KMS-11 (cell line): ENCODE measurements around the gene SVEP1.
"Not testable (repeated sequence)": the region's sequence is repeated elsewhere in the genome, so short reads cannot be mapped to it uniquely, and the experiment has no call there.

ENCODE experiments used
- H2AFZ ChIP-seq: fragments of 200-600 bp; sonication (generic); 2 replicates; pipeline ENCODE4 v1.6.1; 2016; ENCODE audit warnings: antibody characterized with exemption, mixed run types, low read depth
- H3K27ac ChIP-seq: fragments of 200-600 bp; sonication (generic); 2 replicates; pipeline ENCODE4 v1.6.1; 2016; ENCODE audit warnings: mild to moderate bottlenecking, mixed run types
- H3K27me3 ChIP-seq: fragments of 200-600 bp; sonication (generic); 2 replicates; pipeline ENCODE4 v1.6.1; 2017; ENCODE audit warnings: mild to moderate bottlenecking, low read depth, mixed run types, moderate library complexity; ENCODE audit not compliant: insufficient read depth
- H3K36me3 ChIP-seq: fragments of 200-600 bp; sonication (generic); 2 replicates; pipeline ENCODE4 v1.6.1; 2017; ENCODE audit warnings: mild to moderate bottlenecking, mixed run types; ENCODE audit not compliant: insufficient read depth
- H3K4me1 ChIP-seq: fragments of 200-600 bp; sonication (generic); 2 replicates; pipeline ENCODE4 v1.6.1; 2016; ENCODE audit warnings: mild to moderate bottlenecking, low read depth, mixed run types; ENCODE audit not compliant: poor library complexity, severe bottlenecking
- H3K4me2 ChIP-seq: fragments of 200-600 bp; sonication (generic); 2 replicates; pipeline ENCODE4 v1.7.0; 2016; ENCODE audit warnings: mild to moderate bottlenecking, mixed run types
- H3K4me3 ChIP-seq: fragments of 200-600 bp; sonication (generic); IDR thresholded peaks from 2 replicates; pipeline ENCODE4 v1.6.1; 2017; ENCODE audit warnings: low read depth, low read length, mixed read lengths; ENCODE audit not compliant: insufficient read depth
- H3K79me2 ChIP-seq: fragments of 200-600 bp; sonication (generic); 2 replicates; pipeline ENCODE4 v1.6.1; 2016; ENCODE audit warnings: low read depth, mixed run types; ENCODE audit not compliant: insufficient read depth
- H3K9ac ChIP-seq: fragments of 200-600 bp; sonication (generic); 2 replicates; pipeline ENCODE4 v1.6.1; 2016; ENCODE audit warnings: mild to moderate bottlenecking, mixed run types
- H4K20me1 ChIP-seq: fragments of 200-600 bp; sonication (generic); 2 replicates; pipeline ENCODE4 v1.6.1; 2016; ENCODE audit warnings: mild to moderate bottlenecking, mixed run types; ENCODE audit not compliant: insufficient read depth
- TF ChIP-seq, protein P1 (sequence below): fragments of 200-600 bp; sonication (generic); conservative IDR thresholded peaks from 2 replicates; pipeline ENCODE4 v1.6.1; 2017; ENCODE audit warnings: low read depth, mild to moderate bottlenecking, antibody characterized with exemption, low read length, moderate library complexity, mixed read lengths

SVEP1 gene

DNA sequence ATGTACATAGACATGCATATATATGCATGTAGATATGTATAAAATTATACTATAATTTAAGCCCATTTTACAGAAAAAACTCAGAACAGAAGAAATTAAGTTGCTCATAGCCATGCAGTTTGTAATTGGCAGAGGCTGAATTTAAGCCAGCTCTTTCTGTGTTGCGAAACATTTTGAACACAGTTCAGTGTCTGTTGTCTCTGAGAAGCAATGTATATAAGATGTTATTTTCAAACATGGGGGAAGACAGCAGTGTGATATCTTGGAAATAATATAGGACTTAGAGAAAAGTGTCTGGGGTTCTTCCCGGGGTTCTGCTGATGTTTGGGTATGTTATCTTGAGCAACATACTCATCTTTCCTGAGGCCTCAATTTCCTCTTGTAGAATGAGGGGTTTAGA, 37.6 kb downstream of the SVEP1 start:
- H3K27me3 ChIP-seq = no peaks in the 10 kb centered on the region
- no peak overlapping the region for H3K4me3 ChIP-seq
- H3K36me3 ChIP-seq = no peaks in the 10 kb centered on the region
- no peaks in the 10 kb centered on the region for H3K4me1 ChIP-seq
- H3K4me2 ChIP-seq = no peak overlapping the region
- TF ChIP-seq, protein P1, sequence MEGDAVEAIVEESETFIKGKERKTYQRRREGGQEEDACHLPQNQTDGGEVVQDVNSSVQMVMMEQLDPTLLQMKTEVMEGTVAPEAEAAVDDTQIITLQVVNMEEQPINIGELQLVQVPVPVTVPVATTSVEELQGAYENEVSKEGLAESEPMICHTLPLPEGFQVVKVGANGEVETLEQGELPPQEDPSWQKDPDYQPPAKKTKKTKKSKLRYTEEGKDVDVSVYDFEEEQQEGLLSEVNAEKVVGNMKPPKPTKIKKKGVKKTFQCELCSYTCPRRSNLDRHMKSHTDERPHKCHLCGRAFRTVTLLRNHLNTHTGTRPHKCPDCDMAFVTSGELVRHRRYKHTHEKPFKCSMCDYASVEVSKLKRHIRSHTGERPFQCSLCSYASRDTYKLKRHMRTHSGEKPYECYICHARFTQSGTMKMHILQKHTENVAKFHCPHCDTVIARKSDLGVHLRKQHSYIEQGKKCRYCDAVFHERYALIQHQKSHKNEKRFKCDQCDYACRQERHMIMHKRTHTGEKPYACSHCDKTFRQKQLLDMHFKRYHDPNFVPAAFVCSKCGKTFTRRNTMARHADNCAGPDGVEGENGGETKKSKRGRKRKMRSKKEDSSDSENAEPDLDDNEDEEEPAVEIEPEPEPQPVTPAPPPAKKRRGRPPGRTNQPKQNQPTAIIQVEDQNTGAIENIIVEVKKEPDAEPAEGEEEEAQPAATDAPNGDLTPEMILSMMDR = no peak
- no peak overlapping the region for H2AFZ ChIP-seq
- no peaks in the 10 kb centered on the region for H4K20me1 ChIP-seq
- H3K27ac ChIP-seq = no peak overlapping the region
- no peak overlapping the region for H3K9ac ChIP-seq
- H3K79me2 ChIP-seq = no peaks in the 10 kb centered on the region

DNA sequence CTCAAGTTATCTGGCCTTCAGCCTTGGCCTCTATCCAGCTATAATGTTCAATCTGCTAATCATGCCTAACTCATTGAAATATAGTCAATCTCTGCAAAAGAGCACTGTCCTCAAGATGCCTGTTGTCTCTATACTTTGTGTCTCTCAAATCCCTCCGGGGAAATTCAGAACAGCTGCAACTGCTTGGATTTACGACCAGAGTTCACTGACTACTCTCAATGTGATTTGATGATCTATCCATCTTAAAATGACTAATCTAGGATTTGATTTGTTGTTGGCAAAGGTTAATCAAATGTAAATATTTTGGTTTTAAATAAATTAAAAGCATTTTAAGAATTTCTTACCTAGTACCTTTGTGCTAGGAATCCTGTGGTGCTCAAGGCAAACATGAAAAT, 40.9 kb downstream of the SVEP1 start:
- Histone ChIP-seq H3K27ac (no peak overlapping the region), H3K4me2 (no peak overlapping the region), H4K20me1 (no peaks in the 10 kb centered on the region), H3K36me3 (no peaks in the 10 kb centered on the region), H3K4me1 (no peaks in the 10 kb centered on the region), H3K27me3 (no peaks in the 10 kb centered on the region), H3K4me3 (no peak overlapping the region), H3K79me2 (no peaks in the 10 kb centered on the region), H2AFZ (no peak overlapping the region), H3K9ac (no peak overlapping the region)
- TF ChIP-seq, protein P1 = no peak

DNA sequence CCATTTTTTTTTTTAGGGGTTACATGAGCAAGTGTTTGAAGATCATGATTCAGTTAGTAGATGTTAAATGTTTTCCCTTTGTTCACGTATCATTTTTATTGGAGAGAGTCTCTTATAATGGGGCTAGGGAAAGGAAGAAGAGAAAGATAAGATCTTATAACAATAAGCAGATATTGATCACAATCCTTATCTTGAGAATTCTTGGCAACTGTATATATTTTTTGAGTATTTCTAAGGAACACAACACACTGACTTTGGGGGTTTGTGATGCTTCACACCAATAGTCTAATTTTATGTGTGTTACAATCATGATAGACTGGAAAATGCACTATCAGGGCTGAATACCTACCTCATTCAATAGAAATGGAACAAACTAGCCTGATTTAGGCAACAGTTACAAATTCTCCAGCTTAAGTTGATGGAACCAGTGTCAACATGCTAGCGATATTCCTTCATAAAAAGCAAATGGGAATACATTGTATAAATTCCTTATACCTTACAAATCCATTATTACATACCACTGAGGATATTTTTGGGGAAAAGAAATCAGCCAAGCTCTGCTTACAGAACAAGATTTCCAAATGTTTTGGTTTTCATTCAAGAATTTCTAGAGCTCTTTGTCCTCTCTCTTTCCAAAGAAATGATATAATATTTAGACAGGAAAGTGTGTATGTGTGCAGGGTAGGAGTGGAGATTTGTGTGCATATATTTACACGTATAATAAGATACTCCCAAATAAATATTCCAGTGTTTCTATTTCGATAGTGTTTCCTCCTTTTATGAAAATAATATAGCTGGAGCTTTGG, 41.5 kb downstream of the SVEP1 start:
- Histone ChIP-seq H3K4me2 (no peak overlapping the region), H3K9ac (no peak overlapping the region), H3K4me3 (no peak overlapping the region), H3K79me2 (no peaks in the 10 kb centered on the region), H3K4me1 (no peaks in the 10 kb centered on the region), H2AFZ (no peak overlapping the region), H3K27ac (no peak overlapping the region), H4K20me1 (no peaks in the 10 kb centered on the region), H3K27me3 (no peaks in the 10 kb centered on the region), H3K36me3 (no peaks in the 10 kb centered on the region)
- TF ChIP-seq, protein P1 = no peak

DNA sequence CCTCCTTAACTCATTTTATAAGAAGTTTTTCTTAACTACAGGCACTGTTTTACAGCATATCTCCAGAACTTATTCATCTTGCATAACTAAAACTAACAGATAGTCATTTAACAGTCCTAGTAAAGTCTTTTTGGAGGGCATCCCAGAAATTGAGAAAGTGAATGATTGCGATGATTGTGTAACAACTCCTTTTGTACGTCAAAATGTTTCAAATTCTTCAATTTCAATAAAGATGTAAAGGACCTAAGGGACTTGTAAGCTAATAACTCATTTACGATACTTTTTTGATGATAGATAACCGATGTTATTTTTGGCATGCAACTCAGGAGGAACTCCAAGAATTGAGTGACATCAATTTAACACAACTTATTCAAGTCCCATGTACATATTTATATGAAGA, 42.7 kb downstream of the SVEP1 start:
- Histone ChIP-seq H3K4me3 (no peak overlapping the region), H3K79me2 (no peaks in the 10 kb centered on the region), H3K4me2 (no peak overlapping the region), H2AFZ (no peak overlapping the region), H3K27ac (no peak overlapping the region), H3K36me3 (no peaks in the 10 kb centered on the region), H3K9ac (no peak overlapping the region), H4K20me1 (no peaks in the 10 kb centered on the region), H3K4me1 (no peaks in the 10 kb centered on the region), H3K27me3 (no peaks in the 10 kb centered on the region)
- TF ChIP-seq, protein P1 = no peak

DNA sequence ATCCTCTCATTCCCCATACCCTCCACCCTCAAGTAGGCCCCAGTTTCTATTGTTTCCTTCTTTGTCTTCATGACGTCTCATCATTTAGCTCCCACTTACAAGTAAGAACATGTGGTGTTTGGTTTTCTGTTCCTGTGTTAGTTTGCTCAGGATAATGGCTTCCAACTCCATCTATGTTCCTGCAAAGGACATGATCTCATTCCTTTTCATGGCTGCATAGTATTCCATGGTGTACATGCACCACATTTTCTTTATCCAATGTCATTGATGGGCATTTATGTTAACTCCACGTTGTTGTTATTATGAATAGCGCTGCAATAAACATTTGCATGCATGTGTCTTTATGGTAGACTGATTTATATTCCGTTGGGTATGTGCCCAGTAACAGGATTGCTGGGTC, 45.4 kb downstream of the SVEP1 start:
- H3K79me2 ChIP-seq, H3K36me3 ChIP-seq, H3K4me2 ChIP-seq, H3K27ac ChIP-seq, H3K4me1 ChIP-seq, H3K9ac ChIP-seq, H3K4me3 ChIP-seq, H3K27me3 ChIP-seq, H2AFZ ChIP-seq, H4K20me1 ChIP-seq: not testable (repeated sequence)
